ENCODE measurements around the gene CMIP.

Gene CMIP

GRCh38 chr16:81641395-81642106 lies 196.9 kb downstream of the CMIP start:
- no peak for TF ChIP-seq CTCF (IDR thresholded peaks at IDR 0.05; ENCODE audit: low read depth, low read length)
- H3K4me3 ChIP-seq (ENCODE audit: low read depth, low read length), result no peak overlapping the region
- in situ Hi-C loops (cut with HindIII; ENCODE audit: low sequenced_read_pairs), result no loop called here
- no peak for DNase-seq (ENCODE audit: low read depth, low spot score)

GRCh38 chr16:81642107-81642436 lies 197.5 kb downstream of the CMIP start:
- no peak overlapping the region for H3K4me3 ChIP-seq (ENCODE audit: low read depth, low read length)
- DNase-seq (ENCODE audit: low read depth, low spot score), result no peak
- no peak for TF ChIP-seq CTCF (IDR thresholded peaks at IDR 0.05; ENCODE audit: low read depth, low read length)
- in situ Hi-C loops (cut with HindIII; ENCODE audit: low sequenced_read_pairs), result no loop called here

GRCh38 chr16:81642943-81643342 lies 198.3 kb downstream of the CMIP start:
- no peak for TF ChIP-seq CTCF (IDR thresholded peaks at IDR 0.05; ENCODE audit: low read depth, low read length)
- in situ Hi-C loops (cut with HindIII; ENCODE audit: low sequenced_read_pairs), result no loop called here
- DNase-seq (ENCODE audit: low read depth, low spot score), result no peak
- H3K4me3 ChIP-seq (ENCODE audit: low read depth, low read length), result no peak overlapping the region

GRCh38 chr16:81645266-81645694 lies 200.7 kb downstream of the CMIP start:
- H3K4me3 ChIP-seq (ENCODE audit: low read depth, low read length), result peak overlapping the region; percentile 15
- DNase-seq (ENCODE audit: low read depth, low spot score), result peak; percentile 97

GRCh38 chr16:81645925-81646324 lies 201.3 kb downstream of the CMIP start:
- peak overlapping the region; percentile 15 for H3K4me3 ChIP-seq (ENCODE audit: low read depth, low read length)
- TF ChIP-seq CTCF (IDR thresholded peaks at IDR 0.05; ENCODE audit: low read depth, low read length), result no peak
- DNase-seq (ENCODE audit: low read depth, low spot score), result no peak
- in situ Hi-C loops (cut with HindIII; ENCODE audit: low sequenced_read_pairs), result no loop called here

More at GRCh38 chr16:81645266-81645694, 200.7 kb downstream of the CMIP start:
- in situ Hi-C loops (cut with HindIII; ENCODE audit: low sequenced_read_pairs), result no loop called here
- no peak for TF ChIP-seq CTCF (IDR thresholded peaks at IDR 0.05; ENCODE audit: low read depth, low read length)

GRCh38 chr16:81646561-81646960 lies 202.0 kb downstream of the CMIP start:
- in situ Hi-C loops (cut with HindIII; ENCODE audit: low sequenced_read_pairs), result no loop called here
- DNase-seq (ENCODE audit: low read depth, low spot score), result peak; percentile 59
- no peak overlapping the region for H3K4me3 ChIP-seq (ENCODE audit: low read depth, low read length)
- TF ChIP-seq CTCF (IDR thresholded peaks at IDR 0.05; ENCODE audit: low read depth, low read length), result no peak
